ENCODE results near the gene MYO3B.

DNA sequence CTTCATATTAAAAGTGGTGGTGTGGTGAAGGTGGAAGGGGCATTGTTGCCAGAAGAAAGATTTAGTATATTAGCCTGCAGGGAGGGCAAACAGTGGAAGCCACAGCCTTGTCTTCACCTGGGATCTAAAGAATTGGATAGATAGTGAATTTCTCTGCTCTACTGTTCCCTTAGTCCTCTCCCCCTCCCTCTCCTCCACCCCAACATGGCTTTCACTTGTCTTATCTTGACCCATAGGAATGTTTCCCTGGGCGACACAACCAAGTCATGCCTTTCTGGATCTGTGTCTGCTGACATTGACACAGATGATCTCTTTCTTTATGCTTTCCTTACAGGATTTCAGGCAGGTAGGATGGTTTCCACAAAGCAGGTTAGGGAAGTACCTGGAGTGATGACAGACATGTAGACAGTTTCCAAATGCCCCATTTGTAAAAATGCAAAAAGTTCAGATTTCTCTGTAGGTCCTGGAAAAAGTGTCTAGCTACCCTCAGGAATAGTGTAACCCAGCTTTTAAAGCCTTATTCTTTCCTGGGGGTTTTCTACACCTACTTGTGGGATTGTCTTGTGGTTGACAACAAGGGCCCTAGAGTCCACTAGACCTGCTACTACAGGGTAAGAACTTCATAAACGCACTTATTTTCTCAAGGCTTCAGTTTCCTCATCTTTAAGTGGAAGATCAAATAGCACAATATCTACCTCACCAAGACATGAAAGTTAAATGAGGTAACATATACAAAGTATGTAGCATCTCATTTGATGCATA is 353.0 kb downstream of the MYO3B start:
- no peak for TF ChIP-seq CTCF (IDR thresholded peaks at IDR 0.05)
- TF ChIP-seq POLR2A (IDR thresholded peaks at IDR 0.05): no peak
